Activated B cell treated with CpG ODN at 0.5 μM for 24 hours (primary cell): ENCODE data around the gene LRRC4C. TPM values are rescaled to one million over a fixed set of nuclear protein-coding genes. Genes with fewer than 3 reads are reported as not detected.

ENCODE experiments used
- ATAC-seq: fragments of 200-7000 bp; cut with Tn5 transposase; one replicate; pipeline ENCODE4 v1.10.0; 2021; ENCODE audit warnings: low read depth, mild to moderate bottlenecking, moderate library complexity
- CTCF ChIA-PET: fragments of 350-600 bp; sonication (Branson Sonifier 250); formaldehyde crosslinking; loops from one replicate; lab custom pipeline; 2021; ENCODE audit warnings: antibody characterized with exemption; lab: Charles Lee
- POLR2A ChIA-PET: fragments of 350-600 bp; sonication (Branson Sonifier 250); formaldehyde crosslinking; loops from one replicate; lab custom pipeline; 2021; ENCODE audit warnings: antibody characterized with exemption; lab: Charles Lee
- DNase-seq: peaks from one replicate; pipeline ENCODE4 v3.0.0; 2022
- H3K27ac Mint-ChIP-seq: one replicate; pipeline ENCODE4 v1.8.0; 2020; ENCODE audit warnings: mixed read lengths
- H3K27me3 Mint-ChIP-seq: one replicate; pipeline ENCODE4 v1.8.0; 2021; ENCODE audit warnings: mixed read lengths
- H3K36me3 Mint-ChIP-seq: one replicate; pipeline ENCODE4 v1.8.0; 2021; ENCODE audit warnings: low read depth, mixed read lengths
- H3K4me1 Mint-ChIP-seq: one replicate; pipeline ENCODE4 v1.8.0; 2021; ENCODE audit warnings: mixed read lengths
- H3K4me3 Mint-ChIP-seq: one replicate; pipeline ENCODE4 v1.8.0; 2020; ENCODE audit warnings: mild to moderate bottlenecking, mixed read lengths
- H3K9me3 Mint-ChIP-seq: one replicate; pipeline ENCODE4 v1.8.0; 2020; ENCODE audit warnings: mixed read lengths
- intact Hi-C: fragments of 100-400 bp; cut with micrococcal nuclease; formaldehyde crosslinking; loops from one replicate; pipeline ENCODE4 v1.15.1; 2024
- total RNA-seq: library from RNA; stranded (reverse); gene quantifications from 2 replicates; pipeline ENCODE4 v1.2.3, GENCODE V29; 2022
- TF ChIP-seq, protein P1 (sequence below): fragments of 200-600 bp; IDR thresholded peaks from one replicate; pipeline ENCODE4 v1.8.0; 2022; ENCODE audit warnings: antibody characterized with exemption, mild to moderate bottlenecking

LRRC4C gene
- total RNA-seq, 1 donor from 2014 or later, result not detected

DNA sequence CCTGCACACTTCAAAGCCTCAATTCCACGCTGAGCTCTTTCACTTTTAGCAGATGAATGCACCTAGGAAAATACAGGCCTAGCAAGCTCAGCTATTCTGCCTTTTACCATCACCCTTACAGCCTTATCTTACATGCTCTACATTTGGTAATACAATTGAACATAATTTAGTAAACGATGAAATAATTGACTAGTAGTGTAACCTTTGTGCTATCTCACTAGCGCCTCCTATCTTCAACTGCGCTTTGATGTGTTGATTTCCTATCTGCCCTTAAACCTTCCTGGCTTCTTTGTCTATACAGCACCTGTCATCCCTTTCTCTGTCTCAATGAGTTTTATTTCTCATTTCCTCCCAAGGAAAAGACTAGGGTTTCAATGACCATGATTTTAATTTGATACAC, 149.7 kb downstream of the LRRC4C start:
- Mint-ChIP-seq H3K27ac (peak overlapping the region; percentile 65), H3K4me3 (no peak overlapping the region), H3K4me1 (peaks cover 37% of the 10 kb centered on the region), H3K27me3 (no peaks in the 10 kb centered on the region), H3K36me3 (no peaks in the 10 kb centered on the region), H3K9me3 (peaks cover 1% of the 10 kb centered on the region)
- CTCF ChIA-PET, result interaction anchor here (0.6 kb wide), 1 partner anchor 8 kb away, joined by 3 read pairs; no protein-coding TSS in a partner anchor
- intact Hi-C loops, result loop anchor here (5.0 kb wide), 1 partner anchor 108 kb away; no protein-coding TSS in a partner anchor
- POLR2A ChIA-PET, result no interaction called here
- TF ChIP-seq, protein P1, sequence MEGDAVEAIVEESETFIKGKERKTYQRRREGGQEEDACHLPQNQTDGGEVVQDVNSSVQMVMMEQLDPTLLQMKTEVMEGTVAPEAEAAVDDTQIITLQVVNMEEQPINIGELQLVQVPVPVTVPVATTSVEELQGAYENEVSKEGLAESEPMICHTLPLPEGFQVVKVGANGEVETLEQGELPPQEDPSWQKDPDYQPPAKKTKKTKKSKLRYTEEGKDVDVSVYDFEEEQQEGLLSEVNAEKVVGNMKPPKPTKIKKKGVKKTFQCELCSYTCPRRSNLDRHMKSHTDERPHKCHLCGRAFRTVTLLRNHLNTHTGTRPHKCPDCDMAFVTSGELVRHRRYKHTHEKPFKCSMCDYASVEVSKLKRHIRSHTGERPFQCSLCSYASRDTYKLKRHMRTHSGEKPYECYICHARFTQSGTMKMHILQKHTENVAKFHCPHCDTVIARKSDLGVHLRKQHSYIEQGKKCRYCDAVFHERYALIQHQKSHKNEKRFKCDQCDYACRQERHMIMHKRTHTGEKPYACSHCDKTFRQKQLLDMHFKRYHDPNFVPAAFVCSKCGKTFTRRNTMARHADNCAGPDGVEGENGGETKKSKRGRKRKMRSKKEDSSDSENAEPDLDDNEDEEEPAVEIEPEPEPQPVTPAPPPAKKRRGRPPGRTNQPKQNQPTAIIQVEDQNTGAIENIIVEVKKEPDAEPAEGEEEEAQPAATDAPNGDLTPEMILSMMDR, result no peak
- DNase-seq (no peak), ATAC-seq (peak; percentile 17)

GRCh38 chr11:41309111-41309522, 150.3 kb downstream of the LRRC4C start:
- CTCF ChIA-PET, result interaction anchor here (0.6 kb wide), 1 partner anchor 7 kb away, joined by 3 read pairs; no protein-coding TSS in a partner anchor
- peak overlapping the region; percentile 54 for H3K4me3 Mint-ChIP-seq

DNA sequence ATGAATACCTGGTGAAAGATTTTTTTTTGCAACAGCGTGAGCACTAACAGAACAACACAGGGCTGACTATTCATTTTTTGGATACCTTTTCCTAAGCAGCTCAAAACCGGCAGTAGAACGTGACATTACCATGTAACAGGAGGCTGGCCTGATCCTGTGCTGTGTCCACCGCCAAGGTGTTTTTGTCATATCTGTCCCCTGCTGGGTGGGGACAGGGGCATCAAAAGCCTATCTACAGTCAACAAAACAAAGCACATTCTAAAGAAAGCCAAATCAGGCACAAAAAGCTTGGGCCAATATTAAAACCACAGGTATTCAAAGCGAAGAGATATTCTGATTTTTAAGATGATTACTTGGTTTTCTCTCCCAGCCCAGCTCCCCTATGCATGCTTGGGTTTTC, 151.2 kb downstream of the LRRC4C start:
- Mint-ChIP-seq H3K9me3 (peaks cover 1% of the 10 kb centered on the region), H3K36me3 (no peaks in the 10 kb centered on the region), H3K27me3 (no peaks in the 10 kb centered on the region), H3K4me1 (peaks cover 37% of the 10 kb centered on the region), H3K27ac (no peak overlapping the region), H3K4me3 (peak overlapping the region; percentile 54)
- DNase-seq (no peak), ATAC-seq (no peak)
- intact Hi-C loops, result loop anchor here (5.0 kb wide), 1 partner anchor 109 kb away; no protein-coding TSS in a partner anchor
- ChIA-PET CTCF (no interaction called here), POLR2A (interaction anchor here (0.6 kb wide), 1 partner anchor 315 kb away, joined by 4 read pairs; no protein-coding TSS in a partner anchor)
- TF ChIP-seq, protein P1, result no peak

More at GRCh38 chr11:41309111-41309522, 150.3 kb downstream of the LRRC4C start:
- Mint-ChIP-seq H3K27ac (peak overlapping the region; percentile 69), H3K9me3 (peaks cover 1% of the 10 kb centered on the region), H3K27me3 (no peaks in the 10 kb centered on the region), H3K36me3 (no peaks in the 10 kb centered on the region), H3K4me1 (peaks cover 37% of the 10 kb centered on the region)
- no peak for DNase-seq
- intact Hi-C loops, result loop anchor here (5.0 kb wide), 1 partner anchor 108 kb away; no protein-coding TSS in a partner anchor
- ATAC-seq, result peak; percentile 71
- TF ChIP-seq, protein P1, result no peak
- POLR2A ChIA-PET, result no interaction called here

DNA sequence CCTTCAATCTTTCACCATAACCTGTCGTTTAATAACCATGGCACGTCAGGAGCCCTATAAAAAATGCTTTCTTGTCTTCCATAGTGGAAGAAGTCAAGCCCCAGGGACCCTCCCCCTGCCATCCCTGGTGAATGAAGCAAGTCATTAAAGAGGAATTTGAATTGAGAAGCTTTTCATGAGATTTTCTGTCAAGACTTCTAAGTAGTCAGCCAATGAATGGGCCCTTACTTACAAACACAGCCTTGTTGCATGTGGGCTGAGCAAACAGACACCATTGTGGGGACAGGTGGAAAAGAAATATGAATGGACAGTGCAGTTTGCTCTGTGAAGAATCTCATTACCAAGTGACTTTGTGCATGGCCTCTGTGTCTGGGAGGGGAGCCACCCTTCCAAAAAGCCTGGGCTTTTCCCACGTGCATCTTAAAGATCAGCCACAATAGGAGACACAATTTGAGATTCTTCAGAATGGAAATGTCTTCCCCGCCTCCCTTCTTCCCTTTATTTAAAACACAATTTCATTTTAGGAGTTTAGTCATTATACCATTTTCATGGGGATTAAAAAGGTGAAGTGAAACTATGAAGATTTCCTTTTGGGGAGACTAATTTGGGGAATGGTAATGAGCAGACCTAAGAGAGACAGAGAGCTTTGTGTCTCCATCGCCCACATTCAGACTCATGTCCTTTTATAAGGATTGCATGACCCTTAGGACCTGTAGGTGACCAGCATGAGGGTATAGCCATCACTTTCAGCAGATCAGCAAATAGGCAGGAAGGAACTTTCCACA, 152.0 kb downstream of the LRRC4C start:
- CTCF ChIA-PET, result interaction anchor here (0.7 kb wide), 1 partner anchor 41 kb away, joined by 3 read pairs; no protein-coding TSS in a partner anchor

More for the DNA sequence above, 152.0 kb downstream of the LRRC4C start:
- peaks cover 37% of the 10 kb centered on the region for H3K4me1 Mint-ChIP-seq
- TF ChIP-seq, protein P1, result no peak
- DNase-seq (no peak), ATAC-seq (no peak)
- POLR2A ChIA-PET, result interaction anchor here (0.6 kb wide), 1 partner anchor 314 kb away, joined by 4 read pairs; no protein-coding TSS in a partner anchor
- H3K36me3 Mint-ChIP-seq, result no peaks in the 10 kb centered on the region
- H3K4me3 Mint-ChIP-seq, result no peak overlapping the region
- no peaks in the 10 kb centered on the region for H3K27me3 Mint-ChIP-seq
- intact Hi-C loops, result loop anchor here (5.0 kb wide), 1 partner anchor 110 kb away; no protein-coding TSS in a partner anchor
- peaks cover 1% of the 10 kb centered on the region for H3K9me3 Mint-ChIP-seq
- H3K27ac Mint-ChIP-seq, result peak overlapping the region; percentile 36
